ENCODE data around the gene GNS. TPM values are rescaled to one million over a fixed set of nuclear protein-coding genes. Genes with fewer than 3 reads are reported as not detected.

The GNS gene
- total and polyA plus RNA-seq, 2 of the 13 experiments (the other 11 are each of a cell fraction or from before 2014, with no cell fraction given), result 49.8 to 51.0 TPM

GRCh38 chr12:64672925-64673409 lies 86.2 kb downstream of the GNS start (continued):
- TF ChIP-seq, protein P1, sequence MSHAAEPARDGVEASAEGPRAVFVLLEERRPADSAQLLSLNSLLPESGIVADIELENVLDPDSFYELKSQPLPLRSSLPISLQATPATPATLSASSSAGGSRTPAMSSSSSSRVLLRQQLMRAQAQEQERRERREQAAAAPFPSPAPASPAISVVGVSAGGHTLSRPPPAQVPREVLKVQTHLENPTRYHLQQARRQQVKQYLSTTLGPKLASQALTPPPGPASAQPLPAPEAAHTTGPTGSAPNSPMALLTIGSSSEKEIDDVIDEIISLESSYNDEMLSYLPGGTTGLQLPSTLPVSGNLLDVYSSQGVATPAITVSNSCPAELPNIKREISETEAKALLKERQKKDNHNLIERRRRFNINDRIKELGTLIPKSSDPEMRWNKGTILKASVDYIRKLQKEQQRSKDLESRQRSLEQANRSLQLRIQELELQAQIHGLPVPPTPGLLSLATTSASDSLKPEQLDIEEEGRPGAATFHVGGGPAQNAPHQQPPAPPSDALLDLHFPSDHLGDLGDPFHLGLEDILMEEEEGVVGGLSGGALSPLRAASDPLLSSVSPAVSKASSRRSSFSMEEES (CRISPR knock-in tag; IDR thresholded peaks at IDR 0.05), result peak; percentile 30; the same call in 1 of the 2 replicates
- TF ChIP-seq PAX8 (CRISPR knock-in tag; IDR thresholded peaks at IDR 0.05; ENCODE audit: borderline replicate concordance) (no peak), ARHGAP35 (CRISPR knock-in tag; IDR thresholded peaks at IDR 0.05; ENCODE audit: borderline replicate concordance) (no peak), ZBTB1 (CRISPR knock-in tag; IDR thresholded peaks at IDR 0.05; ENCODE audit: borderline replicate concordance) (no peak), NFIC (IDR thresholded peaks at IDR 0.05; ENCODE audit: low read length) (peak; percentile 74; the same call in 1 of the 2 replicates), ERF (CRISPR knock-in tag; IDR thresholded peaks at IDR 0.05) (no peak), ZNF605 (CRISPR knock-in tag; IDR thresholded peaks at IDR 0.05) (no peak), ZNF296 (CRISPR knock-in tag; conservative IDR thresholded peaks at IDR 0.05) (no peak), FOXA3 (CRISPR knock-in tag; IDR thresholded peaks at IDR 0.05) (0 out of 2 replicates have a peak, but pooled peaks have one; percentile 50), HOXA7 (CRISPR knock-in tag; IDR thresholded peaks at IDR 0.05) (no peak), ZNF564 (CRISPR knock-in tag; IDR thresholded peaks at IDR 0.05) (no peak), ZFP82 (CRISPR knock-in tag; IDR thresholded peaks at IDR 0.05; ENCODE audit: borderline replicate concordance) (no peak), KAT8 (CRISPR knock-in tag; IDR thresholded peaks at IDR 0.05) (no peak), KMT2B (CRISPR knock-in tag; IDR thresholded peaks at IDR 0.05) (no peak), KLF15 (CRISPR knock-in tag; IDR thresholded peaks at IDR 0.05; ENCODE audit: borderline replicate concordance) (no peak), ZFP36L2 (CRISPR knock-in tag; IDR thresholded peaks at IDR 0.05) (no peak), MBNL3 (CRISPR knock-in tag; conservative IDR thresholded peaks at IDR 0.05) (no peak)
- TF ChIP-seq, protein P2, sequence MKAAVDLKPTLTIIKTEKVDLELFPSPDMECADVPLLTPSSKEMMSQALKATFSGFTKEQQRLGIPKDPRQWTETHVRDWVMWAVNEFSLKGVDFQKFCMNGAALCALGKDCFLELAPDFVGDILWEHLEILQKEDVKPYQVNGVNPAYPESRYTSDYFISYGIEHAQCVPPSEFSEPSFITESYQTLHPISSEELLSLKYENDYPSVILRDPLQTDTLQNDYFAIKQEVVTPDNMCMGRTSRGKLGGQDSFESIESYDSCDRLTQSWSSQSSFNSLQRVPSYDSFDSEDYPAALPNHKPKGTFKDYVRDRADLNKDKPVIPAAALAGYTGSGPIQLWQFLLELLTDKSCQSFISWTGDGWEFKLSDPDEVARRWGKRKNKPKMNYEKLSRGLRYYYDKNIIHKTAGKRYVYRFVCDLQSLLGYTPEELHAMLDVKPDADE (CRISPR knock-in tag; IDR thresholded peaks at IDR 0.05), result no peak
- TF ChIP-seq, protein P3, sequence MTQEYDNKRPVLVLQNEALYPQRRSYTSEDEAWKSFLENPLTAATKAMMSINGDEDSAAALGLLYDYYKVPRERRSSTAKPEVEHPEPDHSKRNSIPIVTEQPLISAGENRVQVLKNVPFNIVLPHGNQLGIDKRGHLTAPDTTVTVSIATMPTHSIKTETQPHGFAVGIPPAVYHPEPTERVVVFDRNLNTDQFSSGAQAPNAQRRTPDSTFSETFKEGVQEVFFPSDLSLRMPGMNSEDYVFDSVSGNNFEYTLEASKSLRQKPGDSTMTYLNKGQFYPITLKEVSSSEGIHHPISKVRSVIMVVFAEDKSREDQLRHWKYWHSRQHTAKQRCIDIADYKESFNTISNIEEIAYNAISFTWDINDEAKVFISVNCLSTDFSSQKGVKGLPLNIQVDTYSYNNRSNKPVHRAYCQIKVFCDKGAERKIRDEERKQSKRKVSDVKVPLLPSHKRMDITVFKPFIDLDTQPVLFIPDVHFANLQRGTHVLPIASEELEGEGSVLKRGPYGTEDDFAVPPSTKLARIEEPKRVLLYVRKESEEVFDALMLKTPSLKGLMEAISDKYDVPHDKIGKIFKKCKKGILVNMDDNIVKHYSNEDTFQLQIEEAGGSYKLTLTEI (CRISPR knock-in tag; conservative IDR thresholded peaks at IDR 0.05), result no peak

Data from HepG2 (cell line).